Gastroesophageal sphincter (tissue), 4 donors: ENCODE results near the gene PTGER2. TPM values are rescaled to one million over a fixed set of nuclear protein-coding genes. Genes with fewer than 3 reads are reported as not detected.

Experiments
- ATAC-seq: fragments of 150-250 bp; one replicate; pipeline ENCODE4 v1.9.1; 2016; ENCODE audit warnings: mild to moderate bottlenecking, moderate library complexity
- H3K27ac ChIP-seq, 4 donors: fragments of 200-600 bp; sonication (generic) in 3 of 4; 1 replicate in 3 of 4; 2 replicates in 1 of 4; pipeline ENCODE4 v1.5.1; 2016 to 2019
- H3K27me3 ChIP-seq: fragments of 200-600 bp; sonication (generic); one replicate; pipeline ENCODE4 v1.5.1; 2019
- H3K36me3 ChIP-seq, 2 donors: fragments of 200-600 bp; sonication (generic); one replicate each; pipeline ENCODE4 v1.5.1; 2019; ENCODE audit warnings: control low read depth in 1 of 2
- H3K4me1 ChIP-seq, 3 donors: fragments of 200-600 bp; sonication (generic); 1 replicate in 2 of 3; 2 replicates in 1 of 3; pipeline ENCODE4 v1.5.1; 2016 to 2019; ENCODE audit warnings: control low read depth in 2 of 3
- H3K4me3 ChIP-seq, 2 donors: fragments of 200-600 bp; sonication (generic); one replicate each; pipeline ENCODE4 v1.5.1; 2019; ENCODE audit warnings: mild to moderate bottlenecking in 1 of 2, moderate library complexity in 1 of 2
- H3K9me3 ChIP-seq, 3 donors: fragments of 200-600 bp; sonication (generic); one replicate each; pipeline ENCODE4 v1.5.1; 2017 to 2019; ENCODE audit warnings: control low read depth in 2 of 3
- CTCF ChIP-seq, 4 experiments: fragments of 200-600 bp in 2 of 4; fragments of 450-650 bp in 2 of 4; sonication (generic) in 1 of 4; IDR thresholded peaks; one replicate each; pipeline ENCODE4 v1.5.1; 2017 to 2019; ENCODE audit warnings: antibody characterized with exemption in 4 of 4, mild to moderate bottlenecking in 2 of 4, moderate library complexity in 2 of 4
- EP300 ChIP-seq: sonication (generic); formaldehyde crosslinking; IDR thresholded peaks from one replicate; pipeline ENCODE4 v1.6.1; 2017; ENCODE audit warnings: antibody characterized with exemption, mild to moderate bottlenecking
- POLR2A ChIP-seq, 2 donors: fragments of 450-650 bp; IDR thresholded peaks; one replicate each; pipeline ENCODE4 v1.6.1; 2017; ENCODE audit warnings: antibody characterized with exemption in 2 of 2, mild to moderate bottlenecking in 2 of 2, moderate library complexity in 1 of 2
- POLR2AphosphoS5 ChIP-seq: sonication (generic); formaldehyde crosslinking; IDR thresholded peaks from one replicate; pipeline ENCODE4 v1.6.1; 2017; ENCODE audit warnings: antibody characterized with exemption
- WGBS, 2 donors: methylation state at CpG; one replicate each; pipeline ENCODE4 v1.1.5; 2018; ENCODE audit warnings: low coverage in 1 of 2; 5-methylcytosine and 5-hydroxymethylcytosine counted together
- total RNA-seq, 4 donors: library from RNA; depleted of rRNA; stranded (reverse); fragments of >200 nt; gene quantifications; one replicate each; pipeline ENCODE4 v1.1.0, GENCODE V29; 2016

Gene PTGER2
- total RNA-seq, 4 donors from 2014 or later = 4.8 to 24.2 (median 9.0) TPM

- 95 to 96% methylated on average over 3 to 6 of the region's 6 CpGs for WGBS, 2 donors
- H3K9me3 ChIP-seq = no peaks in the 10 kb centered on the region
- no peaks in the 10 kb centered on the region for H3K4me1 ChIP-seq
Measured at GRCh38 chr14:52305014-52305413, 9.1 kb upstream of the PTGER2 start.

GRCh38 chr14:52307376-52307775 is 6.7 kb upstream of the PTGER2 start:
- Histone ChIP-seq H3K27ac (no peak overlapping the region), H3K27me3 (peaks cover 8% of the 10 kb centered on the region), H3K36me3 (no peaks in the 10 kb centered on the region), H3K4me1 (peaks cover 0 to 6% (median 0%) of the 10 kb centered on the region in 3 donors), H3K4me3 (no peak overlapping the region), H3K9me3 (no peaks in the 10 kb centered on the region)
- ATAC-seq = no peak
- TF ChIP-seq POLR2A (IDR thresholded peaks at IDR 0.05) (no peak), POLR2AphosphoS5 (no peak), EP300 (no peak), CTCF (IDR thresholded peaks at IDR 0.05) (no peak)
- WGBS, 2 donors = 82 to 94% methylated on average over 3 to 4 of the region's 4 CpGs

More at GRCh38 chr14:52305014-52305413, 9.1 kb upstream of the PTGER2 start:
- Histone ChIP-seq H3K36me3 (no peaks in the 10 kb centered on the region), H3K27me3 (peaks cover 8% of the 10 kb centered on the region), H3K27ac (no peak overlapping the region), H3K4me3 (no peak overlapping the region)
- ATAC-seq = no peak
- no peak for TF ChIP-seq EP300
- TF ChIP-seq POLR2A (IDR thresholded peaks at IDR 0.05) = no peak
- no peak for TF ChIP-seq POLR2AphosphoS5
- TF ChIP-seq CTCF (IDR thresholded peaks at IDR 0.05) = no peak

GRCh38 chr14:52307905-52308304 is 6.2 kb upstream of the PTGER2 start:
- H3K36me3 ChIP-seq = no peaks in the 10 kb centered on the region
- H3K4me1 ChIP-seq = peaks cover 0 to 10% (median 0%) of the 10 kb centered on the region in 3 donors
- H3K27ac ChIP-seq = no peak overlapping the region
- no peak for TF ChIP-seq EP300
- TF ChIP-seq POLR2A (IDR thresholded peaks at IDR 0.05) = no peak
- no peak for TF ChIP-seq CTCF (IDR thresholded peaks at IDR 0.05)
- TF ChIP-seq POLR2AphosphoS5 = no peak
- no peaks in the 10 kb centered on the region for H3K9me3 ChIP-seq
- no peak for ATAC-seq
- whole genome bisulfite sequencing, 2 donors = 59 to 73% methylated on average over 2 of the region's 2 CpGs
- H3K27me3 ChIP-seq = peaks cover 8% of the 10 kb centered on the region
- no peak overlapping the region for H3K4me3 ChIP-seq

GRCh38 chr14:52310541-52310940 is 3.6 kb upstream of the PTGER2 start:
- Histone ChIP-seq H3K27ac (no peak overlapping the region), H3K4me3 (no peak overlapping the region), H3K9me3 (no peaks in the 10 kb centered on the region), H3K27me3 (peaks cover 25% of the 10 kb centered on the region), H3K4me1 (peaks cover 0 to 33% (median 3%) of the 10 kb centered on the region in 3 donors), H3K36me3 (no peaks in the 10 kb centered on the region)
- WGBS, 2 donors = 83 to 85% methylated on average over 2 to 3 of the region's 3 CpGs
- no peak for ATAC-seq
- no peak for TF ChIP-seq POLR2A (IDR thresholded peaks at IDR 0.05)
- no peak for TF ChIP-seq POLR2AphosphoS5
- no peak for TF ChIP-seq CTCF (IDR thresholded peaks at IDR 0.05)
- no peak for TF ChIP-seq EP300

GRCh38 chr14:52312931-52313355 is 1.2 kb upstream of the PTGER2 start:
- WGBS, 2 donors = 47 to 49% methylated on average over 5 of the region's 5 CpGs
- TF ChIP-seq CTCF (IDR thresholded peaks at IDR 0.05) (no peak), POLR2A (IDR thresholded peaks at IDR 0.05) (no peak), EP300 (no peak), POLR2AphosphoS5 (no peak)
- Histone ChIP-seq H3K27me3 (peaks cover 25% of the 10 kb centered on the region), H3K4me3 (peak overlapping the region; percentile 51 to 66), H3K4me1 (peaks cover 0 to 40% (median 3%) of the 10 kb centered on the region in 3 donors), H3K27ac (peak overlapping the region in 3 of 4 donors; percentile 78 to 83 (median 78)), H3K9me3 (no peaks in the 10 kb centered on the region), H3K36me3 (no peaks in the 10 kb centered on the region)
- ATAC-seq = no peak
